ENCODE results near the gene ATP2A3. TPM values are rescaled to one million over a fixed set of nuclear protein-coding genes. Genes with fewer than 3 reads are reported as not detected.

Gene ATP2A3
- total RNA-seq, 6 experiments from 2014 or later: 0.05 to 0.12 (median 0.08) TPM

GRCh38 chr17:3974138-3974687 lies 10.0 kb upstream of the ATP2A3 start:
- Mint-ChIP-seq H3K4me1 (ENCODE audit: low read depth) (no peaks in the 10 kb centered on the region), H3K27ac (no peak overlapping the region), H3K36me3 (ENCODE audit: low read depth) (peaks cover 16% of the 10 kb centered on the region), H3K4me3 (no peak overlapping the region), H3K9me3 (peaks cover 19% of the 10 kb centered on the region), H3K27me3 (ENCODE audit: insufficient read depth) (peaks cover 19% of the 10 kb centered on the region)
- TF ChIP-seq, protein P1, sequence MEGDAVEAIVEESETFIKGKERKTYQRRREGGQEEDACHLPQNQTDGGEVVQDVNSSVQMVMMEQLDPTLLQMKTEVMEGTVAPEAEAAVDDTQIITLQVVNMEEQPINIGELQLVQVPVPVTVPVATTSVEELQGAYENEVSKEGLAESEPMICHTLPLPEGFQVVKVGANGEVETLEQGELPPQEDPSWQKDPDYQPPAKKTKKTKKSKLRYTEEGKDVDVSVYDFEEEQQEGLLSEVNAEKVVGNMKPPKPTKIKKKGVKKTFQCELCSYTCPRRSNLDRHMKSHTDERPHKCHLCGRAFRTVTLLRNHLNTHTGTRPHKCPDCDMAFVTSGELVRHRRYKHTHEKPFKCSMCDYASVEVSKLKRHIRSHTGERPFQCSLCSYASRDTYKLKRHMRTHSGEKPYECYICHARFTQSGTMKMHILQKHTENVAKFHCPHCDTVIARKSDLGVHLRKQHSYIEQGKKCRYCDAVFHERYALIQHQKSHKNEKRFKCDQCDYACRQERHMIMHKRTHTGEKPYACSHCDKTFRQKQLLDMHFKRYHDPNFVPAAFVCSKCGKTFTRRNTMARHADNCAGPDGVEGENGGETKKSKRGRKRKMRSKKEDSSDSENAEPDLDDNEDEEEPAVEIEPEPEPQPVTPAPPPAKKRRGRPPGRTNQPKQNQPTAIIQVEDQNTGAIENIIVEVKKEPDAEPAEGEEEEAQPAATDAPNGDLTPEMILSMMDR (IDR thresholded peaks at IDR 0.05): no peak
- no peak for DNase-seq

- Mint-ChIP-seq H3K4me1 (ENCODE audit: low read depth) (no peaks in the 10 kb centered on the region), H3K36me3 (ENCODE audit: low read depth) (peaks cover 10% of the 10 kb centered on the region), H3K9me3 (peaks cover 13% of the 10 kb centered on the region), H3K4me3 (no peak overlapping the region), H3K27me3 (ENCODE audit: insufficient read depth) (peaks cover 22% of the 10 kb centered on the region), H3K27ac (no peak overlapping the region)
- no peak for DNase-seq
- TF ChIP-seq, protein P1 (IDR thresholded peaks at IDR 0.05): no peak
Measured at GRCh38 chr17:3973495-3974137, 9.4 kb upstream of the ATP2A3 start.

DNA sequence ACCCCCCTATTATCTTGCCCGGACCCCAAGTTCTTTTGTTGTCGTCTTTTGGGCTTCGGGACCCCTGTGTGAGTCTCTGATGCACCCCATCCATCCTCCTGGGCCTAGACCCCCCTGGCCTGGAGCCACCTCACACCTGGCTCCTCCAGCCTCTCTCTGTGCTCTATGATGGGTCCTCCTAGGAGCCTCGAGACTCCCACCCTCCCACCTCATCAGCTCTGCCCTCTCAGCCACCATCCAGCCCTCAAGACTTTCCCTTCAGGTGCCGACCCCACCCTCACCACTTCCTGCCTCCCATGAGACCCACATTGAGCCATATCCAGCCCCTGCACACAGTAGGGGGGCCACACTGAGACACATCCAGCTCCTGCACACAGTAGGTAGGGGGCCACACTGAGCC lies 8.7 kb upstream of the ATP2A3 start:
- no peak overlapping the region for H3K4me3 Mint-ChIP-seq
- TF ChIP-seq, protein P1 (IDR thresholded peaks at IDR 0.05): no peak
- H3K9me3 Mint-ChIP-seq: peaks cover 10% of the 10 kb centered on the region
- peaks cover 23% of the 10 kb centered on the region for H3K27me3 Mint-ChIP-seq (ENCODE audit: insufficient read depth)
- H3K36me3 Mint-ChIP-seq (ENCODE audit: low read depth): peaks cover 8% of the 10 kb centered on the region; the same call in 1 of the 2 replicates
- no peaks in the 10 kb centered on the region for H3K4me1 Mint-ChIP-seq (ENCODE audit: low read depth)
- DNase-seq: no peak
- no peak overlapping the region for H3K27ac Mint-ChIP-seq

DNA sequence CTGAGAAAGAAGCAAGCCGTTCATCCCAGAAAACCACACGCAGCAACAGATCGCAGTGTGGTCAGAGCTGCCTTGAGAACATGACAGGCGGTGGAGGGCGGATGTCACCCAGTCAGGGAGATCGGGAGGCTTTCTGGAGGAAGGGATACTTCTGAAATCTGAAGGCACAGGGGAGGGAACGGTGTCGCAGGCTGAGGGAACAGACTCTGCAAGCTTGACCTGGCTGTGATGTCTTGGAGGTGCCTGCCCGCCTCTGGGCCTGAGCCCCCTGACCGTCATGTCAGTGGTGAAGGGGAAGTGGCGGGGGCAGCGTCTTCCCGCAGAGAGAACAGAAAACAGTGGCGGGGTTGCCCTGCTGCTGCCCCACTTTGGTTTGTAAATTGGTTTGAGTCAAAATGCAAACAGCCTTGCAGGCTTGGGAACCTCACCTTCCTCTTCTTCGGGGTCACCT lies 8.1 kb upstream of the ATP2A3 start:
- Mint-ChIP-seq H3K36me3 (ENCODE audit: low read depth) (peaks cover 8% of the 10 kb centered on the region; the same call in 1 of the 2 replicates), H3K9me3 (peaks cover 10% of the 10 kb centered on the region), H3K4me1 (ENCODE audit: low read depth) (no peaks in the 10 kb centered on the region), H3K27ac (no peak overlapping the region), H3K4me3 (no peak overlapping the region), H3K27me3 (ENCODE audit: insufficient read depth) (peaks cover 25% of the 10 kb centered on the region)
- DNase-seq: no peak
- TF ChIP-seq, protein P1 (IDR thresholded peaks at IDR 0.05): no peak

GRCh38 chr17:3970668-3971067 lies 6.4 kb upstream of the ATP2A3 start:
- no peak overlapping the region for H3K4me3 Mint-ChIP-seq
- peaks cover 8% of the 10 kb centered on the region; the same call in 1 of the 2 replicates for H3K36me3 Mint-ChIP-seq (ENCODE audit: low read depth)
- H3K4me1 Mint-ChIP-seq (ENCODE audit: low read depth): no peaks in the 10 kb centered on the region
- TF ChIP-seq, protein P1 (IDR thresholded peaks at IDR 0.05): no peak
- no peak overlapping the region for H3K27ac Mint-ChIP-seq
- no peak for DNase-seq
- peaks cover 10% of the 10 kb centered on the region for H3K9me3 Mint-ChIP-seq
- H3K27me3 Mint-ChIP-seq (ENCODE audit: insufficient read depth): peaks cover 25% of the 10 kb centered on the region

Measured in HFFc6 (cell line).